Neural progenitor cell (in vitro differentiated cells): ENCODE results near the gene SND1.

Experiments used
- EZH2 ChIP-seq: fragments of 200-600 bp; sonication (generic); IDR thresholded peaks from 2 replicates; pipeline ENCODE4 v1.6.1; 2017; ENCODE audit warnings: antibody characterized with exemption, mild to moderate bottlenecking, moderate library complexity
- TF ChIP-seq, protein P1 (sequence below): fragments of 200-600 bp; sonication (generic); IDR thresholded peaks from 2 replicates; pipeline ENCODE4 v1.5.1; 2017; ENCODE audit warnings: antibody characterized with exemption, mild to moderate bottlenecking

DNA sequence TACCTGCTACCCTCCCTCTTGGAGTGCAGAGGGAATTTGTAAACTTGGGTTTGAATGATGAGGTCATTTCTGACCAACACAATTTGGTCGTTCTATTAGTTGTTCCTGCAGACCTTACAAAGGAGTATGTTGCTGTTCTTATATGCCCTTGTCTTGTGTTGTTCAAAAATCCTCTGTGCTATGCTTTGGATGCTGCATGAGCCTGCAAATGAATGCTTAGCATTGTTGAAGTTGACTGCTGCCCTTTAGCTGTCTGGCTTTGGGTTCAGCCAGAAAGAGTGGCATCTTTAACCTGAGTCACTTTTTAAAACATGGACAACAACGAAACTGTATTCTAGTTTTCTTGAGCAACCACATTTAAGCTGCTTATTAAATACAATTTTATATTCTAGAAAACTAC lies 80.3 kb downstream of the SND1 start:
- TF ChIP-seq, protein P1, sequence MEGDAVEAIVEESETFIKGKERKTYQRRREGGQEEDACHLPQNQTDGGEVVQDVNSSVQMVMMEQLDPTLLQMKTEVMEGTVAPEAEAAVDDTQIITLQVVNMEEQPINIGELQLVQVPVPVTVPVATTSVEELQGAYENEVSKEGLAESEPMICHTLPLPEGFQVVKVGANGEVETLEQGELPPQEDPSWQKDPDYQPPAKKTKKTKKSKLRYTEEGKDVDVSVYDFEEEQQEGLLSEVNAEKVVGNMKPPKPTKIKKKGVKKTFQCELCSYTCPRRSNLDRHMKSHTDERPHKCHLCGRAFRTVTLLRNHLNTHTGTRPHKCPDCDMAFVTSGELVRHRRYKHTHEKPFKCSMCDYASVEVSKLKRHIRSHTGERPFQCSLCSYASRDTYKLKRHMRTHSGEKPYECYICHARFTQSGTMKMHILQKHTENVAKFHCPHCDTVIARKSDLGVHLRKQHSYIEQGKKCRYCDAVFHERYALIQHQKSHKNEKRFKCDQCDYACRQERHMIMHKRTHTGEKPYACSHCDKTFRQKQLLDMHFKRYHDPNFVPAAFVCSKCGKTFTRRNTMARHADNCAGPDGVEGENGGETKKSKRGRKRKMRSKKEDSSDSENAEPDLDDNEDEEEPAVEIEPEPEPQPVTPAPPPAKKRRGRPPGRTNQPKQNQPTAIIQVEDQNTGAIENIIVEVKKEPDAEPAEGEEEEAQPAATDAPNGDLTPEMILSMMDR, result no peak
- no peak for TF ChIP-seq EZH2
